ENCODE data around the gene REG4. TPM values are rescaled to one million over a fixed set of nuclear protein-coding genes. Genes with fewer than 3 reads are reported as not detected.
"Not testable (repeated sequence)": the region's sequence is repeated elsewhere in the genome, so short reads cannot be mapped to it uniquely, and the experiment has no call there.

Gene REG4
- total RNA-seq, 6 donors from 2014 or later = not detected

DNA sequence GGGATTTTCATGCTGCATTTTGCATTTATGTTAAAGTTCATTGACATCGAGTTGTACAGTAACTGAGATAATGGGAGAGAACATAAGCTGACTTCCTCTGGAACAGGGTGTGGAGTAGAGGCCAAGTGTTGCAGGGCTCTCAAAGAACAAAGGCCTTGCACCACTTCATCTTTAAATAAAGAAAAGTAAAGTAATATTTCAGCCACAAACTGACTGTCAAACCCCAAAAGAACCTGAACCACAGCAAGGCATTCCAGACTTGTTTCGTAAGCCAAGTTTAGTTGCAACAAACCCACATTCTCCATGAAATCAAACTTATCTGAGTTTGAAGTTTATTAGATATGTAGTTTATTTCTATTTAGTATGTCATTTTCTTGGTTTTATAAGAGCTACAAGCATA is 23.5 kb downstream of the REG4 start:
- peaks cover 4 to 12% (median 9%) of the 10 kb centered on the region in 4 donors for H3K4me1 ChIP-seq
- H3K27ac ChIP-seq = no peak overlapping the region
- WGBS, 2 donors = 24 to 36% methylated on average over 2 of the region's 2 CpGs
- no peaks in the 10 kb centered on the region for H3K9me3 ChIP-seq
- H3K4me3 ChIP-seq = no peak overlapping the region
- ATAC-seq (ENCODE audit: low FRiP score in 2 of 2) = no peak
- no peak for DNase-seq
- no peaks in the 10 kb centered on the region for H3K27me3 ChIP-seq
- no peak for TF ChIP-seq POLR2AphosphoS5 (IDR thresholded peaks at IDR 0.05)
- no peak for TF ChIP-seq EP300 (IDR thresholded peaks at IDR 0.05)
- TF ChIP-seq POLR2A (IDR thresholded peaks at IDR 0.05) = no peak
- TF ChIP-seq CTCF (IDR thresholded peaks at IDR 0.05) = no peak
- H3K36me3 ChIP-seq = no peaks in the 10 kb centered on the region

DNA sequence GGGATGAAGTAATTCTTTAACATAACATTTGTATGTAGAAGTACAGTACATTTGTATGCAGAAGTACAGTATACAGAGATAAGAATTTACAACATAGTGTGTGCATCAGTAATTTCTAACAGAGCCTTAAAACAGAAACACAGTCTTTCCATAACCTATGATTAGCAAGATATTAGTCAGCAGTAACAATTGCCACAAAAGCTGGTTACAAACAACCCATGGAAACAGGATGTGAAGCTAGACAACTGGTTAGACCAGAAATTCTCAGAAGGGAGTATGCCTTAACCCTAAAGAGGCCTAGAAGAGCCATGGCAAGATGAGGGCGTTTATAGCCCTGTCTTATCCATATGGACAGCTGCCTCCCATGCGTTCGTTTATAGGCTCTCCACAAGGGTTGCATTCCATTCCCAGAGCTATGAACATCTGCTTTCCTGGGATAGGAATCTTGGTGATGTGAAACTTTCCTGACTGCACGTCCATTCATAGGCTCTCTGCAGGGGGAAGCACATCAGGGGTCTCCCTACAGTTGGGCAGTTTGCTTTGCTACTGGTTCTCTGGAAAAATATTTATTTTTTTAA is 24.7 kb downstream of the REG4 start:
- H3K4me1 ChIP-seq = peaks cover 4 to 15% (median 11%) of the 10 kb centered on the region in 4 donors
- DNase-seq; H3K27me3 ChIP-seq; H3K4me3 ChIP-seq; ATAC-seq (ENCODE audit: low FRiP score in 2 of 2); H3K9me3 ChIP-seq; H3K27ac ChIP-seq; H3K36me3 ChIP-seq: not testable (repeated sequence)
- WGBS, 2 donors = 69 to 75% methylated on average over 4 of the region's 4 CpGs

- H3K27ac ChIP-seq; ATAC-seq (ENCODE audit: low FRiP score in 2 of 2); DNase-seq; H3K4me3 ChIP-seq; H3K9me3 ChIP-seq; H3K36me3 ChIP-seq; H3K27me3 ChIP-seq: not testable (repeated sequence)
- peaks cover 4 to 15% (median 11%) of the 10 kb centered on the region in 4 donors for H3K4me1 ChIP-seq
- WGBS, 2 donors = 66 to 74% methylated on average over 7 of the region's 7 CpGs
Observed at GRCh38 chr1:119786046-119786445, 25.2 kb downstream of the REG4 start.

GRCh38 chr1:119784191-119784781 is 27.0 kb downstream of the REG4 start:
- WGBS, 2 donors = 41 to 44% methylated on average over 3 of the region's 3 CpGs
- H3K4me1 ChIP-seq = peaks cover 7 to 26% (median 16%) of the 10 kb centered on the region in 4 donors

GRCh38 chr1:119783354-119784185 is 27.7 kb downstream of the REG4 start:
- H3K27ac ChIP-seq = peak overlapping the region in 1 of 4 donors; percentile 6
- no peaks in the 10 kb centered on the region for H3K9me3 ChIP-seq
- no peak overlapping the region for H3K4me3 ChIP-seq
- peak in 1 of 2 donors; percentile 13 for ATAC-seq (ENCODE audit: low FRiP score in 2 of 2)
- H3K27me3 ChIP-seq = no peaks in the 10 kb centered on the region
- H3K4me1 ChIP-seq = peaks cover 9 to 30% (median 20%) of the 10 kb centered on the region in 4 donors
- DNase-seq = no peak
- WGBS, 2 donors = 47 to 59% methylated on average over 6 of the region's 6 CpGs
- no peak for TF ChIP-seq POLR2A (IDR thresholded peaks at IDR 0.05)
- no peak for TF ChIP-seq POLR2AphosphoS5 (IDR thresholded peaks at IDR 0.05)
- no peak for TF ChIP-seq CTCF (IDR thresholded peaks at IDR 0.05)
- no peak for TF ChIP-seq EP300 (IDR thresholded peaks at IDR 0.05)
- no peaks in the 10 kb centered on the region for H3K36me3 ChIP-seq

More at GRCh38 chr1:119784191-119784781, 27.0 kb downstream of the REG4 start:
- ATAC-seq (ENCODE audit: low FRiP score in 2 of 2) (peak; percentile 66 to 88), DNase-seq (peak in 1 of 2 donors; percentile 88)
- Histone ChIP-seq H3K9me3 (no peaks in the 10 kb centered on the region), H3K27me3 (no peaks in the 10 kb centered on the region), H3K4me3 (no peak overlapping the region), H3K36me3 (no peaks in the 10 kb centered on the region), H3K27ac (no peak overlapping the region)
- TF ChIP-seq EP300 (IDR thresholded peaks at IDR 0.05) = no peak
- TF ChIP-seq POLR2AphosphoS5 (IDR thresholded peaks at IDR 0.05) = peak in 1 of 2 donors; percentile 49

GRCh38 chr1:119782631-119783325 is 28.5 kb downstream of the REG4 start:
- DNase-seq = no peak
- H3K27ac ChIP-seq = peak overlapping the region in 1 of 4 donors; percentile 6
- no peak overlapping the region for H3K4me3 ChIP-seq
- peaks cover 9 to 30% (median 20%) of the 10 kb centered on the region in 4 donors for H3K4me1 ChIP-seq
- H3K9me3 ChIP-seq = no peaks in the 10 kb centered on the region
- no peak for TF ChIP-seq POLR2AphosphoS5 (IDR thresholded peaks at IDR 0.05)
- TF ChIP-seq POLR2A (IDR thresholded peaks at IDR 0.05) = no peak
- no peak for TF ChIP-seq CTCF (IDR thresholded peaks at IDR 0.05)
- TF ChIP-seq EP300 (IDR thresholded peaks at IDR 0.05) = no peak
- ATAC-seq (ENCODE audit: low FRiP score in 2 of 2) = no peak
- WGBS, 2 donors = 67 to 77% methylated on average over 7 of the region's 7 CpGs
- no peaks in the 10 kb centered on the region for H3K36me3 ChIP-seq
- H3K27me3 ChIP-seq = no peaks in the 10 kb centered on the region
